ENCODE measurements around the gene PRKG1.

The PRKG1 gene

GRCh38 chr10:51617576-51618235 is 543.4 kb downstream of the PRKG1 start:
- TF ChIP-seq POLR2AphosphoS5 (IDR thresholded peaks at IDR 0.05; ENCODE audit: low read depth, low read length) (no peak), SIN3A (IDR thresholded peaks at IDR 0.05; ENCODE audit: borderline replicate concordance, insufficient read depth, low read length) (no peak), TAF1 (IDR thresholded peaks at IDR 0.05; ENCODE audit: borderline replicate concordance, insufficient read depth, low read length) (no peak), FOXP2 (optimal IDR thresholded peaks at IDR 0.05; ENCODE audit: borderline replicate concordance, extremely low read depth, extremely low read length, insufficient read depth) (no peak), REST (IDR thresholded peaks at IDR 0.05; ENCODE audit: insufficient read depth in 1 of 2, low read depth in 2 of 2, low read length in 2 of 2) (no peak)

- TF ChIP-seq TAF1 (IDR thresholded peaks at IDR 0.05; ENCODE audit: borderline replicate concordance, insufficient read depth, low read length) (no peak), POLR2AphosphoS5 (IDR thresholded peaks at IDR 0.05; ENCODE audit: low read depth, low read length) (no peak), SIN3A (IDR thresholded peaks at IDR 0.05; ENCODE audit: borderline replicate concordance, insufficient read depth, low read length) (no peak), REST (IDR thresholded peaks at IDR 0.05; ENCODE audit: insufficient read depth in 1 of 2, low read depth in 2 of 2, low read length in 2 of 2) (no peak), FOXP2 (optimal IDR thresholded peaks at IDR 0.05; ENCODE audit: borderline replicate concordance, extremely low read depth, extremely low read length, insufficient read depth) (no peak)
Observed at GRCh38 chr10:51619365-51619764, 545.1 kb downstream of the PRKG1 start.

GRCh38 chr10:51620131-51620530 is 545.8 kb downstream of the PRKG1 start:
- TF ChIP-seq SIN3A (IDR thresholded peaks at IDR 0.05; ENCODE audit: borderline replicate concordance, insufficient read depth, low read length) (no peak), TAF1 (IDR thresholded peaks at IDR 0.05; ENCODE audit: borderline replicate concordance, insufficient read depth, low read length) (no peak)

- TF ChIP-seq FOXP2 (optimal IDR thresholded peaks at IDR 0.05; ENCODE audit: borderline replicate concordance, extremely low read depth, extremely low read length, insufficient read depth): no peak
- TF ChIP-seq SIN3A (IDR thresholded peaks at IDR 0.05; ENCODE audit: borderline replicate concordance, insufficient read depth, low read length): no peak
- TF ChIP-seq REST (IDR thresholded peaks at IDR 0.05; ENCODE audit: insufficient read depth in 1 of 2, low read depth in 2 of 2, low read length in 2 of 2): no peak
- no peak for TF ChIP-seq POLR2AphosphoS5 (IDR thresholded peaks at IDR 0.05; ENCODE audit: low read depth, low read length)
- TF ChIP-seq TAF1 (IDR thresholded peaks at IDR 0.05; ENCODE audit: borderline replicate concordance, insufficient read depth, low read length): no peak
Observed at GRCh38 chr10:51624013-51624412, 549.7 kb downstream of the PRKG1 start.

- TF ChIP-seq POLR2AphosphoS5 (IDR thresholded peaks at IDR 0.05; ENCODE audit: low read depth, low read length) (no peak), REST (IDR thresholded peaks at IDR 0.05; ENCODE audit: insufficient read depth in 1 of 2, low read depth in 2 of 2, low read length in 2 of 2) (no peak), FOXP2 (optimal IDR thresholded peaks at IDR 0.05; ENCODE audit: borderline replicate concordance, extremely low read depth, extremely low read length, insufficient read depth) (no peak), TAF1 (IDR thresholded peaks at IDR 0.05; ENCODE audit: borderline replicate concordance, insufficient read depth, low read length) (no peak), SIN3A (IDR thresholded peaks at IDR 0.05; ENCODE audit: borderline replicate concordance, insufficient read depth, low read length) (no peak)
Observed at GRCh38 chr10:51629934-51630639, 555.8 kb downstream of the PRKG1 start.
